Measurements from ENCODE around the gene ASIC5.

DNA sequence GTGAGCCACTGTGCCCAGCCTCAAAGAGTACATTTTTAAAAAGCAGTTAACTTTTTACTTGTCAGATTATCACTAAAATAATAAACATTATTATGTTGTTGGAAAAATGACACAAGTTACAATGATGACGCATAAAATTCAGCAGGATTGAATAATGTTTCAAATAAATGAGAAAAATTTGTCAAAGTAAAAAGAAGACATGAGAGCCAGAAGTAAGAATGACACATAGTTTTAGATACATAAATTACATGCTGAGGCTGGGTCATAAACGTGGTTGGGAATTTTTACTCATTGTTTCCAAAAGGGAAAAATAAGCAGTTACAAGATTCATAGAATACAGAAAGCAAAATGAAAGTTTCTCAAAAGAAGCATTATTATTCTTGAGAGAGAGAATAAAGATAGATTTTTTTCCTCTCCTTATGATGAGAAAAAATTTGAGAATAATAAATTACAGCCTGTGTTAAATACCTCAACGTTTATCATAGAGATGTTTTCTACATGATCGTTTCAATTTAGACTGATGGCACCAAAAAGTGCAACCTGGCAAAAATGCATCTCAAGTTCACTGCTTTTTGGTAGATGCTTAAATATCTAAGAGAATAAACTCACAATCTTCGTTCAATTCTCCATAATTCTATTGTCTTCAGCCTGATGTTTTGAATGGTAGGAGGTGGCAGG is 66.8 kb downstream of the ASIC5 start:
- TF ChIP-seq, protein P1, sequence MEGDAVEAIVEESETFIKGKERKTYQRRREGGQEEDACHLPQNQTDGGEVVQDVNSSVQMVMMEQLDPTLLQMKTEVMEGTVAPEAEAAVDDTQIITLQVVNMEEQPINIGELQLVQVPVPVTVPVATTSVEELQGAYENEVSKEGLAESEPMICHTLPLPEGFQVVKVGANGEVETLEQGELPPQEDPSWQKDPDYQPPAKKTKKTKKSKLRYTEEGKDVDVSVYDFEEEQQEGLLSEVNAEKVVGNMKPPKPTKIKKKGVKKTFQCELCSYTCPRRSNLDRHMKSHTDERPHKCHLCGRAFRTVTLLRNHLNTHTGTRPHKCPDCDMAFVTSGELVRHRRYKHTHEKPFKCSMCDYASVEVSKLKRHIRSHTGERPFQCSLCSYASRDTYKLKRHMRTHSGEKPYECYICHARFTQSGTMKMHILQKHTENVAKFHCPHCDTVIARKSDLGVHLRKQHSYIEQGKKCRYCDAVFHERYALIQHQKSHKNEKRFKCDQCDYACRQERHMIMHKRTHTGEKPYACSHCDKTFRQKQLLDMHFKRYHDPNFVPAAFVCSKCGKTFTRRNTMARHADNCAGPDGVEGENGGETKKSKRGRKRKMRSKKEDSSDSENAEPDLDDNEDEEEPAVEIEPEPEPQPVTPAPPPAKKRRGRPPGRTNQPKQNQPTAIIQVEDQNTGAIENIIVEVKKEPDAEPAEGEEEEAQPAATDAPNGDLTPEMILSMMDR (IDR thresholded peaks at IDR 0.05), result no peak
- no peak for TF ChIP-seq EZH2 (IDR thresholded peaks at IDR 0.05; ENCODE audit: borderline replicate concordance, insufficient read depth, low read depth, low read length, poor library complexity, severe bottlenecking)

All from B cell (primary cell).